Measurements from ENCODE around the gene IL10RB.

The IL10RB gene

GRCh38 chr21:33339918-33340317, 73.8 kb downstream of the IL10RB start:
- DNase-seq = no peak

- no peak for DNase-seq
Observed at GRCh38 chr21:33345751-33346238, 79.6 kb downstream of the IL10RB start.
